ENCODE measurements around the gene ZNF350.
"Not testable (repeated sequence)": the region's sequence is repeated elsewhere in the genome, so short reads cannot be mapped to it uniquely, and the experiment has no call there.

Gene ZNF350

DNA sequence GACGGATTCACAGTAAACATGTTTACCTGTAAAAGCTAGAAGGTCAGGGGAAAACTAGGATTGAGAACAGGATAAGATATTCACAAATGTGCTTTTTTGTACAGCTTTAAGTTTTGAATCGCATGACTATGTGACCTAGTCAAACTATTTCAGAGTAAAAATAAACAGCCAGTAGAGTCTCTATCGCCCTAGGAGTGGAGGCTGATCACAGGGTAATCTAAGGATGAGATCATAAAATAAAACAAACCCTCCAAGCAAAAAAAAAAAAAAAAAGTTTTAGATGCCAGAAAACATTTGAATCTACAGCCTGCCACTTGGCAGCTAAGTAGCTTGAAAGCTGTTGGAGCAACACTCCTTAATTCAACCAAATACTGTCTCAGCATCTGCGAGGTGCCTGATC lies 26.8 kb downstream of the ZNF350 start:
- no peaks in the 10 kb centered on the region for H3K4me1 ChIP-seq (ENCODE audit: control insufficient read depth, insufficient read depth, low read length)
- H3K9ac ChIP-seq (ENCODE audit: low read length) = no peak overlapping the region
- peaks cover 3% of the 10 kb centered on the region for H3K36me3 ChIP-seq (ENCODE audit: control insufficient read depth, insufficient read depth, low read length)
- no peak overlapping the region for H3K27ac ChIP-seq (ENCODE audit: low read depth, low read length)
- no peak overlapping the region for H3K4me3 ChIP-seq (ENCODE audit: low read length)
- H3K27me3 ChIP-seq (ENCODE audit: control insufficient read depth, insufficient read depth, low read length) = no peaks in the 10 kb centered on the region

- H3K9ac ChIP-seq (ENCODE audit: low read length); H3K4me3 ChIP-seq (ENCODE audit: low read length); H3K4me1 ChIP-seq (ENCODE audit: control insufficient read depth, insufficient read depth, low read length); H3K27me3 ChIP-seq (ENCODE audit: control insufficient read depth, insufficient read depth, low read length); H3K36me3 ChIP-seq (ENCODE audit: control insufficient read depth, insufficient read depth, low read length); H3K27ac ChIP-seq (ENCODE audit: low read depth, low read length): not testable (repeated sequence)
Observed at GRCh38 chr19:51957846-51958245, 28.8 kb downstream of the ZNF350 start.

GRCh38 chr19:51948975-51949374 lies 37.7 kb downstream of the ZNF350 start:
- H3K4me1 ChIP-seq (ENCODE audit: control insufficient read depth, insufficient read depth, low read length) = no peaks in the 10 kb centered on the region
- H3K27ac ChIP-seq (ENCODE audit: low read depth, low read length) = no peak overlapping the region
- no peak overlapping the region for H3K9ac ChIP-seq (ENCODE audit: low read length)
- H3K36me3 ChIP-seq (ENCODE audit: control insufficient read depth, insufficient read depth, low read length) = peaks cover 16% of the 10 kb centered on the region
- no peaks in the 10 kb centered on the region for H3K27me3 ChIP-seq (ENCODE audit: control insufficient read depth, insufficient read depth, low read length)
- H3K4me3 ChIP-seq (ENCODE audit: low read length) = no peak overlapping the region

GRCh38 chr19:51946602-51947001 lies 40.0 kb downstream of the ZNF350 start:
- H3K9ac ChIP-seq (ENCODE audit: low read length) = no peak overlapping the region
- no peak overlapping the region for H3K27ac ChIP-seq (ENCODE audit: low read depth, low read length)
- peaks cover 36% of the 10 kb centered on the region for H3K36me3 ChIP-seq (ENCODE audit: control insufficient read depth, insufficient read depth, low read length)
- H3K4me1 ChIP-seq (ENCODE audit: control insufficient read depth, insufficient read depth, low read length) = no peaks in the 10 kb centered on the region
- H3K27me3 ChIP-seq (ENCODE audit: control insufficient read depth, insufficient read depth, low read length) = no peaks in the 10 kb centered on the region
- H3K4me3 ChIP-seq (ENCODE audit: low read length) = no peak overlapping the region

GRCh38 chr19:51944798-51945552 lies 41.7 kb downstream of the ZNF350 start:
- Histone ChIP-seq H3K4me3 (ENCODE audit: low read length) (no peak overlapping the region), H3K4me1 (ENCODE audit: control insufficient read depth, insufficient read depth, low read length) (no peaks in the 10 kb centered on the region), H3K9ac (ENCODE audit: low read length) (no peak overlapping the region), H3K27ac (ENCODE audit: low read depth, low read length) (no peak overlapping the region), H3K36me3 (ENCODE audit: control insufficient read depth, insufficient read depth, low read length) (peaks cover 51% of the 10 kb centered on the region), H3K27me3 (ENCODE audit: control insufficient read depth, insufficient read depth, low read length) (no peaks in the 10 kb centered on the region)

- no peak overlapping the region for H3K27ac ChIP-seq (ENCODE audit: low read depth, low read length)
- H3K27me3 ChIP-seq (ENCODE audit: control insufficient read depth, insufficient read depth, low read length) = no peaks in the 10 kb centered on the region
- H3K36me3 ChIP-seq (ENCODE audit: control insufficient read depth, insufficient read depth, low read length) = peaks cover 60% of the 10 kb centered on the region
- no peak overlapping the region for H3K9ac ChIP-seq (ENCODE audit: low read length)
- H3K4me1 ChIP-seq (ENCODE audit: control insufficient read depth, insufficient read depth, low read length) = no peaks in the 10 kb centered on the region
- no peak overlapping the region for H3K4me3 ChIP-seq (ENCODE audit: low read length)
Observed at GRCh38 chr19:51938936-51939335, 47.7 kb downstream of the ZNF350 start.

DNA sequence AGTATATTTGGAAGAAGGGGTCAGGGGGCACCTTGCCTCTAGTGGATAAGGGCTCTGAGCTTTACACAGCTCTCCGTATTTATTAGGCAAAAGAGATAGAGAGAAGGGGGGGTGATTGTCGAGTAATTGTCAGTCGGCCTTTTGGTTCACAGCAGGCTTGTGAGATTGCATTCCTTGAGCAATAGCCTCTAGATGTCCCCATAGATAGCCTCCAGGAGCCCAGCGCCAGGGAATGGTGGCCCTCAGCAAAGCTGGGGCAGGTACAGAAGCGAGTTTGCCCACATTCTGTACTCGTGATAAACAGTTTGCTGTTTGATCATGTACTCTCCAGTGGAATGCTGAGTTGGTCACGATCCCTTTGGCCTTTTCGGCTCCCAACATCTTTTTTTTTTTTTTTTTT lies 54.7 kb downstream of the ZNF350 start:
- Histone ChIP-seq H3K4me3 (ENCODE audit: low read length) (no peak overlapping the region), H3K4me1 (ENCODE audit: control insufficient read depth, insufficient read depth, low read length) (no peaks in the 10 kb centered on the region), H3K9ac (ENCODE audit: low read length) (no peak overlapping the region), H3K27ac (ENCODE audit: low read depth, low read length) (no peak overlapping the region), H3K36me3 (ENCODE audit: control insufficient read depth, insufficient read depth, low read length) (peaks cover 32% of the 10 kb centered on the region), H3K27me3 (ENCODE audit: control insufficient read depth, insufficient read depth, low read length) (no peaks in the 10 kb centered on the region)

GRCh38 chr19:51927859-51928258 lies 58.8 kb downstream of the ZNF350 start:
- Histone ChIP-seq H3K27ac (ENCODE audit: low read depth, low read length) (no peak overlapping the region), H3K4me3 (ENCODE audit: low read length) (peak overlapping the region; percentile 100), H3K36me3 (ENCODE audit: control insufficient read depth, insufficient read depth, low read length) (peaks cover 12% of the 10 kb centered on the region), H3K9ac (ENCODE audit: low read length) (peak overlapping the region; percentile 92), H3K27me3 (ENCODE audit: control insufficient read depth, insufficient read depth, low read length) (no peaks in the 10 kb centered on the region), H3K4me1 (ENCODE audit: control insufficient read depth, insufficient read depth, low read length) (no peaks in the 10 kb centered on the region)

- H3K27me3 ChIP-seq (ENCODE audit: control insufficient read depth, insufficient read depth, low read length) = no peaks in the 10 kb centered on the region
- peak within 1 kb of the TSS; percentile 92 for H3K9ac ChIP-seq (ENCODE audit: low read length)
- no peaks in the 10 kb centered on the region for H3K4me1 ChIP-seq (ENCODE audit: control insufficient read depth, insufficient read depth, low read length)
- peak within 1 kb of the TSS; percentile 91 for H3K27ac ChIP-seq (ENCODE audit: low read depth, low read length)
- peaks cover 10% of the 10 kb centered on the region for H3K36me3 ChIP-seq (ENCODE audit: control insufficient read depth, insufficient read depth, low read length)
- peak within 1 kb of the TSS; percentile 100 for H3K4me3 ChIP-seq (ENCODE audit: low read length)
Observed at GRCh38 chr19:51926784-51927741, 59.6 kb downstream of the ZNF350 start, which contains the start of gene ZNF613. ZNF613 (plus strand) TSS chr19:51927472; CDS start chr19:51936221, 8,749 bp downstream.

DNA sequence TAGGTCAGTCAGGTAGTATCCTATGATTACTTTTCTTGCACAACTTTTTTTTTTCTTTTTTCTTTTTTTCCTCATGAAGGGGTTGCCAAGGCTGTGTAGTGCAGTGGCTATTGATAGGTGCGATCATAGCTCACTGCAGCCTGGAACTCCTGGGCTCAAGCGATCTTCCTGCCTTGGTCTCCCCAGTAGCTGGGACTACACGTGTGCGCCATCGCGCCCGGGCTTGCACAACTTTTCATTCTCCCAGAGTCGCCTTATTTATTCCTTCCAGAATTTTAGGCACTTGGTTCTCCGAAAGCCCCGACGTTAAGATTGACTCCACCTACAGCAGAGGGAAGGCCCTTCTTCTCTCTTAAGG lies 60.2 kb downstream of the ZNF350 start:
- Histone ChIP-seq H3K9ac (ENCODE audit: low read length) (no peak overlapping the region), H3K36me3 (ENCODE audit: control insufficient read depth, insufficient read depth, low read length) (peaks cover 4% of the 10 kb centered on the region), H3K4me3 (ENCODE audit: low read length) (peak overlapping the region; percentile 100), H3K27ac (ENCODE audit: low read depth, low read length) (peak overlapping the region; percentile 91), H3K4me1 (ENCODE audit: control insufficient read depth, insufficient read depth, low read length) (no peaks in the 10 kb centered on the region), H3K27me3 (ENCODE audit: control insufficient read depth, insufficient read depth, low read length) (no peaks in the 10 kb centered on the region)

DNA sequence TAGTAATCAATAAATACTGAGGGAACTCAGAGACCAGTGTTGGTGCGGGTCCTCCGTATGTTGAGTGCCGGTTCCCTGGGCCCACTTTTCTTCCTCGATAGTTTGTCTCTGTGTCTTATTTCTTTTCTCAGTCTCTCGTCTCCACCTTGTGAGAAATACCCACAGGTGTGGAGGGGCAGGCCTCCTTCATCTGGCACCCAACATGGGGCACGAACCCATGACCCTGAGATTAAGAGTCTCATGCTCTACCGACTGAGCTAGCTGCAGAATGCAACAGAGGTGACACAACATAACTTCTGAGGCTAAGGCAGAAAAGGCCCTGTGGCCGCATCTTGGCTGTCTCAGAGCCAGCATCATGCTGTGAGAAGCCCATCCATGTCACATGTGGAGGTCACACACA lies 64.7 kb downstream of the ZNF350 start:
- no peaks in the 10 kb centered on the region for H3K36me3 ChIP-seq (ENCODE audit: control insufficient read depth, insufficient read depth, low read length)
- no peak overlapping the region for H3K4me3 ChIP-seq (ENCODE audit: low read length)
- no peaks in the 10 kb centered on the region for H3K4me1 ChIP-seq (ENCODE audit: control insufficient read depth, insufficient read depth, low read length)
- H3K27ac ChIP-seq (ENCODE audit: low read depth, low read length) = no peak overlapping the region
- no peak overlapping the region for H3K9ac ChIP-seq (ENCODE audit: low read length)
- H3K27me3 ChIP-seq (ENCODE audit: control insufficient read depth, insufficient read depth, low read length) = no peaks in the 10 kb centered on the region

DNA sequence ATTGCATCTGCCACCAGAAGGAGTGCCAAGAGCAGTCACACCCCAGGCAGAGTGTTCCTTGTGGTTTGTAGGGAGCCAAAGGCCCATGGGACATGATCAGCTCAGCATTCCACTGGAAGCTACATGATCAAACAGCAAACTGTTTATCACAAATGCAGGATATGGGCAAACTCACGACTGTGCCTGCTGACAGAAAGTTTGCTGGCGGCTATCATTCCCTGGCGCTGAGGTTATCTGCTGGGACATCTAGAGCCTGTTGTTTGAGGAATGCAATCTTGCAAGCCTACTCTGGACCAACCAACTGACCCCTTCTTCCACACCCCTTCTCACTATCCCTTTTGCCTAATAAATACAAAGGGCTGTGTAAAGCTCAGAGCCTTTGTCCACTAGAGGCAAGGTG lies 67.0 kb downstream of the ZNF350 start:
- no peak overlapping the region for H3K27ac ChIP-seq (ENCODE audit: low read depth, low read length)
- H3K9ac ChIP-seq (ENCODE audit: low read length) = no peak overlapping the region
- H3K4me1 ChIP-seq (ENCODE audit: control insufficient read depth, insufficient read depth, low read length) = no peaks in the 10 kb centered on the region
- H3K4me3 ChIP-seq (ENCODE audit: low read length) = no peak overlapping the region
- no peaks in the 10 kb centered on the region for H3K27me3 ChIP-seq (ENCODE audit: control insufficient read depth, insufficient read depth, low read length)
- no peaks in the 10 kb centered on the region for H3K36me3 ChIP-seq (ENCODE audit: control insufficient read depth, insufficient read depth, low read length)

Measured in rectal smooth muscle tissue (tissue), 1 donor.